Measurements from ENCODE around the gene GPANK1.

DNA sequence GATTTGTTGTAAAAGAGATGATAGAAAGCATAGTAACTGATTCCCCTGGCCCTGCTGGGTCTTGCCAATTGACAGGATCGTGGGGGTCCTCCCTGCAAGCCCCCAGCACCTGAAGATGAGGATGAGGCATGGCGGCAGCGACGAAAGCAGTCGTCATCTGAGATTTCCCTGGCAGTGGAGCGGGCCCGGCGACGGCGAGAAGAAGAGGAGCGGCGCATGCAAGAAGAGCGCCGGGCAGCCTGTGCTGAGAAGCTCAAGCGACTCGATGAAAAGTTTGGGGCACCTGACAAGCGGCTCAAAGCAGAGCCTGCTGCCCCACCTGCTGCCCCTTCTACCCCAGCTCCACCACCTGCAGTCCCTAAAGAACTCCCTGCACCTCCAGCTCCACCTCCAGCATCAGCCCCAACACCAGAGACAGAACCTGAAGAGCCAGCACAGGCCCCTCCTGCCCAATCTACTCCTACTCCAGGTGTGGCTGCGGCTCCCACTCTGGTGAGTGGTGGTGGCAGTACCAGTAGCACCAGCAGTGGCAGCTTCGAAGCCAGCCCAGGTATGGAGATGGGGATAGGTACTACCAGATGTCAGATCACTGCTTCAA lies 37.0 kb downstream of the GPANK1 start:
- TF ChIP-seq, protein P1, sequence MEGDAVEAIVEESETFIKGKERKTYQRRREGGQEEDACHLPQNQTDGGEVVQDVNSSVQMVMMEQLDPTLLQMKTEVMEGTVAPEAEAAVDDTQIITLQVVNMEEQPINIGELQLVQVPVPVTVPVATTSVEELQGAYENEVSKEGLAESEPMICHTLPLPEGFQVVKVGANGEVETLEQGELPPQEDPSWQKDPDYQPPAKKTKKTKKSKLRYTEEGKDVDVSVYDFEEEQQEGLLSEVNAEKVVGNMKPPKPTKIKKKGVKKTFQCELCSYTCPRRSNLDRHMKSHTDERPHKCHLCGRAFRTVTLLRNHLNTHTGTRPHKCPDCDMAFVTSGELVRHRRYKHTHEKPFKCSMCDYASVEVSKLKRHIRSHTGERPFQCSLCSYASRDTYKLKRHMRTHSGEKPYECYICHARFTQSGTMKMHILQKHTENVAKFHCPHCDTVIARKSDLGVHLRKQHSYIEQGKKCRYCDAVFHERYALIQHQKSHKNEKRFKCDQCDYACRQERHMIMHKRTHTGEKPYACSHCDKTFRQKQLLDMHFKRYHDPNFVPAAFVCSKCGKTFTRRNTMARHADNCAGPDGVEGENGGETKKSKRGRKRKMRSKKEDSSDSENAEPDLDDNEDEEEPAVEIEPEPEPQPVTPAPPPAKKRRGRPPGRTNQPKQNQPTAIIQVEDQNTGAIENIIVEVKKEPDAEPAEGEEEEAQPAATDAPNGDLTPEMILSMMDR (IDR thresholded peaks at IDR 0.05; ENCODE audit: insufficient read depth, low read length): no peak
- TF ChIP-seq POLR2AphosphoS5 (IDR thresholded peaks at IDR 0.05; ENCODE audit: low read depth) (no peak; the same call in 1 of the 2 replicates), GABPA (IDR thresholded peaks at IDR 0.05; ENCODE audit: low read depth) (no peak)

Measured in HL-60 (cell line).